Chondrocyte (in vitro differentiated cells): ENCODE results near the gene MAML2. TPM values are rescaled to one million over a fixed set of nuclear protein-coding genes. Genes with fewer than 3 reads are reported as not detected.
"Not testable (repeated sequence)": the region's sequence is repeated elsewhere in the genome, so short reads cannot be mapped to it uniquely, and the experiment has no call there.

ENCODE experiments used
- DNase-seq: peaks from one replicate; pipeline ENCODE4 v3.0.0; 2021; ENCODE audit warnings: mixed read lengths, low spot score
- H3K27ac Mint-ChIP-seq: one replicate; pipeline ENCODE4 v1.8.0; 2021; ENCODE audit warnings: mild to moderate bottlenecking, moderate library complexity, mixed read lengths; ENCODE audit not compliant: unreplicated experiment
- H3K27me3 Mint-ChIP-seq: 2 replicates; pipeline ENCODE4 v1.8.0; 2021; ENCODE audit warnings: low read depth, mixed read lengths
- H3K36me3 Mint-ChIP-seq: 2 replicates; pipeline ENCODE4 v1.8.0; 2021; ENCODE audit warnings: low read depth, mixed read lengths
- H3K4me1 Mint-ChIP-seq: 2 replicates; pipeline ENCODE4 v1.8.0; 2021; ENCODE audit warnings: low read depth, mild to moderate bottlenecking, mixed read lengths
- H3K4me3 Mint-ChIP-seq: one replicate; pipeline ENCODE4 v1.8.0; 2021; ENCODE audit warnings: mild to moderate bottlenecking, moderate library complexity, mixed read lengths; ENCODE audit not compliant: unreplicated experiment
- H3K9me3 Mint-ChIP-seq: 2 replicates; pipeline ENCODE4 v1.8.0; 2021; ENCODE audit warnings: low read depth, mixed read lengths
- total RNA-seq: library from RNA; stranded (reverse); gene quantifications from 3 replicates; pipeline ENCODE4 v1.2.1, GENCODE V29; 2021
- TF ChIP-seq, protein P1 (sequence below): fragments of 200-600 bp; sonication (generic); IDR thresholded peaks from 2 replicates; pipeline ENCODE4 v1.5.0; 2021; ENCODE audit warnings: antibody characterized with exemption, mild to moderate bottlenecking, moderate library complexity

MAML2 gene
- total RNA-seq, 1 donor from 2014 or later: 19.0 TPM

DNA sequence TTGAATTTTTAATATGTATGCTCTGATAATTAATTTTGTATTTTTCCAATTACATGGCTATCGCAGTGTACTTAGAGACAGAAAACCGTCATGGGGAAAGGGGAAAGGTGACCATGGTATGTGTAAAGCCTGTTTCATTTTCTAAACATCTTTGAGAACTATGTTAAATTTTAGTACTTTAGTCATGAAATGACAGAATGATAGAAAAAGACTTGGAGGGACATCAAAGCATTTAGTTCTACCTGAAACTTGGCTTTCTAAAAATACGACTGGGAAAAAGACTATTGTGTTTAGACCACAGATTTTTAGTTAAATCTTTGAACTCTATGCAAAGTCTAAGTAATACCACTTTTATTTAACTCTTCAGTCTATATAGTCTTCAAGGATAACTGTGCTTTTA, 54.1 kb downstream of the MAML2 start:
- DNase-seq: no peak
- peaks cover 38% of the 10 kb centered on the region for H3K4me1 Mint-ChIP-seq
- H3K36me3 Mint-ChIP-seq: no peaks in the 10 kb centered on the region
- H3K9me3 Mint-ChIP-seq: peaks cover 6% of the 10 kb centered on the region
- H3K27me3 Mint-ChIP-seq: no peaks in the 10 kb centered on the region
- TF ChIP-seq, protein P1, sequence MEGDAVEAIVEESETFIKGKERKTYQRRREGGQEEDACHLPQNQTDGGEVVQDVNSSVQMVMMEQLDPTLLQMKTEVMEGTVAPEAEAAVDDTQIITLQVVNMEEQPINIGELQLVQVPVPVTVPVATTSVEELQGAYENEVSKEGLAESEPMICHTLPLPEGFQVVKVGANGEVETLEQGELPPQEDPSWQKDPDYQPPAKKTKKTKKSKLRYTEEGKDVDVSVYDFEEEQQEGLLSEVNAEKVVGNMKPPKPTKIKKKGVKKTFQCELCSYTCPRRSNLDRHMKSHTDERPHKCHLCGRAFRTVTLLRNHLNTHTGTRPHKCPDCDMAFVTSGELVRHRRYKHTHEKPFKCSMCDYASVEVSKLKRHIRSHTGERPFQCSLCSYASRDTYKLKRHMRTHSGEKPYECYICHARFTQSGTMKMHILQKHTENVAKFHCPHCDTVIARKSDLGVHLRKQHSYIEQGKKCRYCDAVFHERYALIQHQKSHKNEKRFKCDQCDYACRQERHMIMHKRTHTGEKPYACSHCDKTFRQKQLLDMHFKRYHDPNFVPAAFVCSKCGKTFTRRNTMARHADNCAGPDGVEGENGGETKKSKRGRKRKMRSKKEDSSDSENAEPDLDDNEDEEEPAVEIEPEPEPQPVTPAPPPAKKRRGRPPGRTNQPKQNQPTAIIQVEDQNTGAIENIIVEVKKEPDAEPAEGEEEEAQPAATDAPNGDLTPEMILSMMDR: no peak
- H3K27ac Mint-ChIP-seq: no peak overlapping the region
- H3K4me3 Mint-ChIP-seq: no peak overlapping the region

DNA sequence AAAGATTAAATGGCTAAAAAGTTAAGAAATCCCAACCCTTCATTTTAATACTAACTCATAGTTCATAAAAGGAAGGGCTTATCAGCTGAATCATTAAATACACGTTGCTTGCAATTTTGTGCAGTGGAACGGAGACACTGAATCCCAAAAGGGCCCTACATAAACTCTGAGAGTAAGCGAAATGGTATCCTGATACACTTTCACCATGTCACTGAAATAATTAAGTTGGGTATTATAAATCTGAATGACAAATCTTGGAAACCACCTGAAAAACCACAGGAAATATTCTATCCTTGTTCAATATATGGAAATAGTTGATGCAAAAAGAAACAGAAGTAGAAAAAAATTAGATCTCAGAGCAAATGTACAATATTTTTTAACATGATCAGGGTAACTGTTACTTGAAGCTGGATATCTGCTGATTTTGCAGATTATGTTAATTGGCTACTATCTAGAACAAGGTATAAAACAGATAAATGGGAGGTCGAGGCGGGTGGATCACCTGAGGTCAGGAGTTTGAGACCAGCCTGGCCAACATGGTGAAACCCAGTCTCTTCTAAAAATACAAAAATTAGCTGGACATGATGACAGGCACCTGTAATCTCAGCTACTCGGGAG, 55.1 kb downstream of the MAML2 start:
- H3K4me1 Mint-ChIP-seq: peaks cover 28% of the 10 kb centered on the region

GRCh38 chr11:96285985-96286384, 57.0 kb downstream of the MAML2 start:
- H3K27ac Mint-ChIP-seq, H3K4me3 Mint-ChIP-seq, H3K9me3 Mint-ChIP-seq, DNase-seq, H3K36me3 Mint-ChIP-seq, H3K27me3 Mint-ChIP-seq: not testable (repeated sequence)
- peaks cover 25% of the 10 kb centered on the region for H3K4me1 Mint-ChIP-seq

More for the DNA sequence above, 55.1 kb downstream of the MAML2 start:
- Mint-ChIP-seq H3K9me3 (peaks cover 6% of the 10 kb centered on the region), H3K4me3 (no peak overlapping the region), H3K27ac (peak overlapping the region; percentile 65), H3K27me3 (no peaks in the 10 kb centered on the region), H3K36me3 (no peaks in the 10 kb centered on the region)
- TF ChIP-seq, protein P1: no peak
- no peak for DNase-seq

DNA sequence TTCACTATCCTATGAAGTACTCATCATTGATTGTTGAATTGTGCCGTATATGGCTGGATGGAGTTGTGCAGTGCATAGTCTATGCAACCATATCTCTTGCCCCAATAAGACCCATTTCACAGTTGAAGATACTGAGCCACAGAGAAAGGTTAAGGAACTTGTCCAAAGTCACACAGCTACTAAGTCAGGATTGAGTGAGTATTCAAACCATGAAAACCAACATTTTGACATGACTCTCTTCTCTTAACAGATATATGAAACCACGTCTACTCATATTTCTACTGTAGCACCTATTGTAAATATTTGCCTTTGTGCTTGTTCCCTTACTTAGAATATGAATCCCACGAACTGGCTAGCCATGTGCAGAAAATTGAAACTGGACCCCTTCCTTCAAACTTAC, 58.1 kb downstream of the MAML2 start:
- H3K27ac Mint-ChIP-seq: no peak overlapping the region
- no peak for DNase-seq
- TF ChIP-seq, protein P1: no peak
- H3K36me3 Mint-ChIP-seq: peaks cover 1% of the 10 kb centered on the region
- peaks cover 6% of the 10 kb centered on the region for H3K9me3 Mint-ChIP-seq
- H3K27me3 Mint-ChIP-seq: no peaks in the 10 kb centered on the region
- peaks cover 30% of the 10 kb centered on the region for H3K4me1 Mint-ChIP-seq
- no peak overlapping the region for H3K4me3 Mint-ChIP-seq

GRCh38 chr11:96284401-96284800, 58.6 kb downstream of the MAML2 start:
- Mint-ChIP-seq H3K4me1 (peaks cover 35% of the 10 kb centered on the region), H3K27me3 (no peaks in the 10 kb centered on the region), H3K9me3 (peaks cover 6% of the 10 kb centered on the region), H3K4me3 (no peak overlapping the region), H3K27ac (no peak overlapping the region), H3K36me3 (peaks cover 1% of the 10 kb centered on the region)
- no peak for DNase-seq
- TF ChIP-seq, protein P1: no peak

DNA sequence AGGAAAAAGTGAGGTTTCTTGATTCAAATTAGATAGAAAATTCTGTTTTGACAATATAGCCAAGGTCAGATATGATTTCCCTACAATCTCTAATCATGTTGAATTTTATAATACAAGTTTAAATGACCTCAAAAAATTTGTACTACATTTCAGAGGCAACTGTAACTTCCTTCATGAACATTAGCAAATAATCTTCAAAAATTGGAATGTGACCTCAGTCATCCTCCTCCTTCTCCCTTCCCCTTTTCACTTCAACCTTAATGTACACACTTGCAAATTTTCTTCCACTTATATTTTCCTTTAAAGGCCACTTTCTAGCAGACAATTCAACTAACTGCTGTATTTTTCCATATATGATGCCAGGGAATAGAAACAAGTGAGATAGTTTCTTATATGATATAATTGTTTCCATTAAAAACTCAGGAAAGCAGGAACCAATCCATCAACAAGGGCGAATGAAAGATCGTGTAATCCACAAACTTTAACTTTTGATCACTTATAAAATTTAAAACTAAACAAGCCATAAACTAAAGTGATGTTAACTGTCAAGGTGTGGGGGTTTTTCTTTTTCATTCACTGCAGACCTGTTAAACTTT, 60.3 kb downstream of the MAML2 start:
- H3K9me3 Mint-ChIP-seq: peaks cover 6% of the 10 kb centered on the region
- DNase-seq: no peak
- no peaks in the 10 kb centered on the region for H3K27me3 Mint-ChIP-seq
- peaks cover 48% of the 10 kb centered on the region for H3K4me1 Mint-ChIP-seq
- no peak overlapping the region for H3K4me3 Mint-ChIP-seq
- H3K36me3 Mint-ChIP-seq: peaks cover 1% of the 10 kb centered on the region
- H3K27ac Mint-ChIP-seq: peak overlapping the region; percentile 14
- TF ChIP-seq, protein P1: no peak
